Activated CD4-positive, alpha-beta T cell treated with anti-CD3 and anti-CD28 coated beads, Interleukin-2, amount 50 U/mL, for 24 hours (primary cell): ENCODE results near the gene EIF4EBP2.

ENCODE experiments used
- DNase-seq, 2 donors: peaks; one replicate each; pipeline ENCODE4 v3.0.0-alpha.2; 2020; ENCODE audit warnings: low read depth in 1 of 2, low spot score in 1 of 2

Gene EIF4EBP2, protein sequence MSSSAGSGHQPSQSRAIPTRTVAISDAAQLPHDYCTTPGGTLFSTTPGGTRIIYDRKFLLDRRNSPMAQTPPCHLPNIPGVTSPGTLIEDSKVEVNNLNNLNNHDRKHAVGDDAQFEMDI

DNA sequence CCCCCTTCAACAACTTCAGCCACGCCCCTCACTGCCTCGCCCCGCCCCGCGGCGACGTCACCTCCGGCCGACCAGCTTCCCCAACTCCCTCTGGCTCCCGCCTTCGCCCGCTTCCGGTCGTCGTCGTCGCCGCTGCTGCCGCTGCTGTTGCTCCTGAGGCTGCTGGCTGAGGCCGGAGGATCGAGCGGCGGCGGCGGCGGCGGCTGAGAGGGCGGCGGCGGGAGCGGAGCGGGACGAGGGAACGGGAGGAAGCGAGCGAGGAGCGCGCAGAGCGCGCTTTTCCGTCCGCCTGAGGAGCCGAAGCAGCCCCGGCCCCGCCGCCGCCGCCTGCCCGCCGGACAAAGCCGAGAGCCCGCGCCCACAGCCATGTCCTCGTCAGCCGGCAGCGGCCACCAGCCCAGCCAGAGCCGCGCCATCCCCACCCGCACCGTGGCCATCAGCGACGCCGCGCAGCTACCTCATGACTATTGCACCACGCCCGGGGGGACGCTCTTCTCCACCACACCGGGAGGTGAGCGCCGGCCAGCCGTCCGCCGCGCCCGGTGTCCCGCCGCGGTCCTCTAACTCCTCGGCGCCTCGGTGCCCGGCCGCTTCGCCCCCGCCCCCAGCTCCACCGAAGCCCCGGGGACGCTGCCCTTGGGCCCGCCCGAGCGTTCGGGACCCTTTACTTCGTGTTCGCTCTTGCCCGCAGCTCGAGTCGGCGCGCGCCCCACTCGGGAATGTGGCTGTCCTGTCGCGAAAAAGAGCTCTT lies at the start of gene EIF4EBP2:
Gene EIF4EBP2 (plus strand): TSS at position 110 of the 751 bp plus-strand sequence. CDS start 257 bp downstream, at position 367.
- DNase-seq = peak; percentile 96 to 100

DNA sequence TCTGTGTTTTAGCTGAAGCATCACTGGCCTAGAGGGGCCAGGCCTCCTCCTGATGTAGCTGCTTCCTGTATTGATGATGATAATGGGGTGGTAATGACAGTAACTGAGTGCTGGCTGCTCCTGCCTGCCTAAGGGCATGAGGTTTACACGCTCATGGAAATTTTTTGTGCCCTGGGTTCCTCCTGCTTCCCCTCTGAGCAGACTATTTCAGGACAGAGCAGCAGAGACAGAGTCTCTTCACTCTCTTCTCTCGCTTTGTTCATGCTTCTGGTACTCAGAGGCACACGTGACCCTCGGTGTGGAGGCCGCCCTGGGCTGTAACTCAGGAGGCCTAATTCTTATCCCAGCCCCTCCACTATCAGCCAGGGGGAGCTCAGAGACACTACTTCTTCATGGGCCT lies 49.4 kb upstream of the EIF4EBP2 start:
- DNase-seq = no peak

DNA sequence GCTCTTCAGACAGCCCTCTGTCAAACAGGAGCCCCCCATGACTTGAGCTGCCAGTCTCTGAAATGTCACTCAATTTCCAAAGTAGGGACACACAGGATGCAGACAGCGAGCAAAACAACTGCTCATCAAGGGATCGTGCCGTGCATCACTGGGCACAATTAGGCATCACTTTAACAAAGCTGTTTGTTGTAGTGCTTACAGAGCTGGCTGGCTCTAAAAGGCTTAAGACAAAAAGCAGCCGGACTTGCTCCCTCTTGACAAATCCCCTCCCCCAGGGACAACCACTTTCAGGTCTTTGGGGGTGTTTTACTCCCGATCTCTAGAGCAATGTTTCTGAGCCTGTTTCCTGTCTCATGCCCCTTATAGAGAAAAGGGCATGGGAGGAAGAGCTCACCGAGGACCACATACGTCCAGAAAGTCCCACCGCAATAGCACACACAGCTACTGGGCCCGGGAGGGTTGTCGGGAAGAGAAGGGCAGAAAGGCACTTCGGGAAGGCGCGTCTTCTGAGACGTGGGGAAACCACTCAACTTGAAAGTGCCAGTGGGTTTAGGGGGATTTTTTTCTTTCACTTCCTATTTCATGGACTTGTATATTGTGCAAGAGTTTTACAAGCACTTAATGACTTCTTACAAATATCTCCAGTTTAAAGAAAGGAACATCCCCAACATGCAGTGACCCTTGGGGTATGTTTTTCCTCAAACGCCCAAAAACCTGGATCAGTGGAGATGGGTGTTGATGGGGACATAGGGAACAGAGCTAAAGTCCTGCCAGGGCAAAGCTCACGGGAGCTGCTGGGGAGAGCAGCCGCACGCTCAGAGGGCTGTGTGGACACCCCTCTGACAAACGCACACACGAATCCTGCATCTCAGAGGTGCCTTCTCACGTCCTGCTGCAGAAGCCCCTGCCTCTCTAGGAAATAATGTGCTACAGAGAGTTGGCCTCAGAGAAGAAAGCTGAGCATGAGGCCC lies 48.6 kb upstream of the EIF4EBP2 start:
- DNase-seq = no peak

DNA sequence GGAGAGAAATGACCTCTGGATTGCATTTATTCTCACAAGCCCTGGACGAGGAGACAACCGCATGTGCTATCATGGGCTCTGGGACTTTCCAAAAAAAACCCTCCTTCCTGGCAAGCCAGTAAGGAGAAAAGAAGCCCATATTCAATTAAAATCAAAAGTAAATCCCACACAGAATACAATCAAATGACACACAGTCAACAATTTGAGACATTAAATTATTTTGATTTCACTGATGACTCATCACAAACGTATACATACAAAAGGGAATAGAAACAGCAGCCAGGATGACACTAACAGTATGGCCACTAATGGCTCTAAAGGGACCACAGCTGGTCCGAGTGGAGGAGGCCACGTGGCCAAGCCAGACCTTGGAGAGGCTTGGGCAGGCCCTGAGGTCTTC lies 46.4 kb upstream of the EIF4EBP2 start:
- DNase-seq = no peak

DNA sequence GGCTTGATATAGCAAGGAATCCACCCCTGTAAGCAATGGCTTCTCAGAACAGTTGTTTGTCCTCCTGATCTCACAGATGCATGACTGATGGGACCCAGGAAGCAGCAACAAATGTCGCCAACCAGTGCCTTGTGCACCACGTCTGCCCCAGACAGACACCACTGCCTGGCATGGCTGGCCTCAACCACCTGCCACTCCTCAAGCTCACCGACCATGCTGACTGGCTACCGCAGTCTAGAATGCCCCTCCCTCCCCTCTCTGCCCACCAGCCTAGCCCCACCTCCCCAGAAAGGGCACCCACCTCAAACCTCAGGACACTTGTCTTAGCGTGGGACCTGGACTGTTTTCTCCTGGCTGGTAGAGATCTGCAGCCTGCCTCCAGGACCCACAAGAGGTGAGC lies 45.5 kb upstream of the EIF4EBP2 start:
- no peak for DNase-seq

DNA sequence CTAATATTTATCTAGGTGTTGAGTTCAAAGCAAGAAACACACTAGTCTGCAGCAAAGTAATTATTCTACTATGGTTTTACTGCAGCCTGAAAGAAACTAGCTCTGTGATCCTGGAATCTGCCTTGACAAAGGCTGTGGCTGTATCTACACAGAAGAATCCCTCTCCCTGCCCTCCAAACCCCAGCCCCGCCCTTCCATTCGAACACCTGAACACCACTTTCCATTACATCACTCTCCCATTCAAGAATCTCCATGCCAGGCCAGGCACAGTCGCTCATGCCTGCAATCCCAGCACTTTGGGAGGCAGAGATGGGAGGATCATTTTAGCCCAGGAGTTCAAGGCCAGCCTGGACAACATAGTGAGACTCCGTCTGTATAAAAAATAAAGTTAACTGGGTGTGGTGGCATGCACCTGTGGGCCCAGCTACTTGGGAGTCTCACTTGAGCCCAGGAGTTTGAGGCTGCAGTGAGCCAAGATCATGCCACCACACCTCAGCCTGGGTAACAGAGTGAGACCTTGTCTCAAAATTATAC lies 44.9 kb upstream of the EIF4EBP2 start:
- no peak for DNase-seq

DNA sequence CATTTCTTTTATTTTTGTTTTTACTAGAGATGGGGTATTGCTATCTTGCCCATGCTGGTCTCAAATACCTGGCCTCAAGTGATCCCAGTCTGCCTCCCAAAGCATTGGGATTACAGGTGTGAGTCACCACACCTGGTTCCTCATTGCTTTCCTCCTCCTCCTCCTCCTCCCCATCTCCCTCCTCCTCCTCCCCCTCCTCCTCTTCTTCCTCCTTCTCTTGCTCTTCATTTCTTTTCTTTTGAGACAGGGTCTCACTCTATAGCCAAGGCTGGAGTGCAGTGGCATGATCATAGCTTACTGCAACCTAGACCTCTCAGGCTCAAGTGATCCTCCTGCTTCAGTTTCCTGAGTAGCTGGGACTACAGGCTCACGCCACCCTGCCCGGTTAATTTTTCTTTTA lies 43.7 kb upstream of the EIF4EBP2 start:
- DNase-seq = no peak

DNA sequence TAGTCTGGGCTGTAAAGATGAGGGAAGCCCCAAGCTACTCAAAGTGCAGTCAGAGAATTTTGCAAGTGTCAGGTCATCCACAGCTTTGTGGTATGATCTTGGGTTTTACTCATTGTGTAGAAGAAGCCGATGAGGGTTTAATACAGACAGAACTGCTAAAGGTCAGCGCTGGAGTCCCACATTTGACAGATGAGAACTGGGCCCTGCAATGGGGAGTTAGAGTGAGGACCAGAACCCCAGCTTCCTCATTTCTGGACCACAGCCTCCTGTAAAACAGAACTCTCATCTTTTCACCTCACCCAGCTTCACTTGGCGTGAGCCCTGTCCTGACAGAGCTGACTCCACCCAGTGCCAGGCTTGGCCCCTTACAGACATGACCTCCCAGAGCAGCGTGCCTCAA lies 41.6 kb upstream of the EIF4EBP2 start:
- DNase-seq = no peak

DNA sequence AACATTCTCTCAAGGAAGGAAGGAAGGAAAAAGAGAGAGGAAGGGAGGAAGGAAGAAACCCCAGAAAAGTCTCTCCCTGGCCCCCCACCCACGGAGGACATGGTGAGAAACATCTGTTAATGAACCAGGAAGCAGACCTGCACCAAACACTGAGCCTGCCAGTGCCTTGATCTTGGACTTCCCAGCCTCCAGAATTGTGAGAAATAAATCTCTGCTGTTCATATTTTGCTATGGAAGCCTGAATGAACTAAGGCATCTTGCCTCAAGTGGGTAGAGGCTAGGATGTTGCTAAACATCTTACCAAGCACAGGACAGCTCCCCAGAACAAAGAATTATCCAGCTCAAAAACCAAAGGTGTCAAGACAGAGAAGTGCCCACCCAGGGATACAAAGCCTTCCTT lies 40.7 kb upstream of the EIF4EBP2 start:
- no peak for DNase-seq

DNA sequence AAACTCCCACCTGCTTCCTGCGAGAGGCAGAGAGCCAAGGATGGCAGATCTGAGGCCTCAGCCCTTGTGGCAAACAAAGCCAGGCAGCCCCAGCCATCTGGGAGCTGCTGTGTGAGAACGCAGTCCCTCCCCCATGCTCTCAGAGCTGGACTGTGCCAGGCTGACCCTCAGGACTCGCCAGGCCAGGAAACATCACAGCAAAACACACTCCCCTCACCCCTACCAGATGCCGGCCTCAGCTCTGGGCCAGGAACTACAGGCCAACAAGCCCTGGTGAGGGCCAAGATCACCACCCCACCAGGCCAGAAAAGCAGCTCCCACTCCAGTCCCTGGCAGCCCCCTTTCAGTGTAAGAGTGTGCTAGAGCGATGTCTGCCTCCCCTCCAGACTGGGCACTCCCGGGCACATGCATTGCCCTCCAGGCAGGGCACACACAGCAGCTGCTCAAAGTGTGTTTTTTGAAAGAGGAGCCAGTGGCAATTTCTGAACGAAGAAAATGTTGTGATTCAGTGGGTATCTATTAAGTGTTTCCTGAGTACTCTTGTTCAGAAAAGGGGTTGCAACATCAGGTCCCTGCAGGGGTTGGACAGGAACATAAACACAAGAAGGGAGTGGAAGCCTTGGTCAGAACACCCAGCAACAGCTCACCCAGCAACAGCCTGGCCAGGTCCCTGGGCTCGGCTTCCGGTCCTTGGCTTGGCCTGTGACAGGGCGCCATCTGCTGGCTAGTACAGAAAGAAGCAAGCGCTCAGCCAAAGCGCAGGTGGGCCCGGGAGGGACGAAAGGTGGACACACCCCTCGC lies 39.8 kb upstream of the EIF4EBP2 start:
- peak; percentile 67 to 81 for DNase-seq

DNA sequence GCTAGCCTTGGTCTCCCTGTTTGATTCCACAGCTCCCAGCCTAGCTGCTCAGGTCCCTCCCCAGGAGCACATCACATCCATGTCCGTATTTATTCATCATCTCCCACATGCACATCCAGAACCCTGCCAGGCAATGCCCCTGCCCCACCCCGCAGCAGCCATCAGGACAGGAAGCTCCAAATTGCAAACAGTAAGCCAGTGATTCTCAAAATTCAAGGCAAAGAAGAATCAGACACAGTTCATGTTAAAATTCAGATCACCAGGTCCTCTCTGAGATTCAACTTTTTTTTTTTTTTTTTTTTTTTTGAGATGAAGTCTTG lies 39.2 kb upstream of the EIF4EBP2 start:
- no peak for DNase-seq

DNA sequence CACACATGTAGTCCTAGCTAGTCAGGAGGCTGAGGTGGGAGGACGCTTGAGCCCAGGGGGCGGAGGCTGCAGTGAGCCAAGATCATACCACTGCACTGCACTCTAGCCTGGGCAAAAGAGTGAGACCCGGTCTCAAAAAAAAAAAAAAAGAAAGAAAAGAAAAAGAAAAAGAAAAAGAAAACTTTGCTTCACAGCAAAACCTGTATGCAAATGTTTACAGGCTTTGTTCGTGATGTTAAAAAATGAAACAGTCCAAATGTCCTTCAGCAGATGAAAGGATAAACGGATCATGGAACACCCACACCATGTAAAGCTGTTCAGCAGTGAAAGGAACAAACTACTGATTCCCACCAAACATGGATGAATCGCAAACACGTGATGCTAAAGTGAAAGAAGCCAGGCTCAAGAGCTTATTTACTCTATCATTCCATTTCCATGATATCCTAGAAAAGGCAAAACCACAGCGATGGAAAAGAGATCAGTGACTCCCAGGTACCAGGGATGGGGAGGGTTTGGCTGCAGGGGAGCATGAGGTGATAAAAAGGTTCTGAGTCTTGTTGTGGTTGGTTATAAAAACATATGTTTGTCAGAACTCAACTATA lies 36.6 kb upstream of the EIF4EBP2 start:
- DNase-seq = no peak

DNA sequence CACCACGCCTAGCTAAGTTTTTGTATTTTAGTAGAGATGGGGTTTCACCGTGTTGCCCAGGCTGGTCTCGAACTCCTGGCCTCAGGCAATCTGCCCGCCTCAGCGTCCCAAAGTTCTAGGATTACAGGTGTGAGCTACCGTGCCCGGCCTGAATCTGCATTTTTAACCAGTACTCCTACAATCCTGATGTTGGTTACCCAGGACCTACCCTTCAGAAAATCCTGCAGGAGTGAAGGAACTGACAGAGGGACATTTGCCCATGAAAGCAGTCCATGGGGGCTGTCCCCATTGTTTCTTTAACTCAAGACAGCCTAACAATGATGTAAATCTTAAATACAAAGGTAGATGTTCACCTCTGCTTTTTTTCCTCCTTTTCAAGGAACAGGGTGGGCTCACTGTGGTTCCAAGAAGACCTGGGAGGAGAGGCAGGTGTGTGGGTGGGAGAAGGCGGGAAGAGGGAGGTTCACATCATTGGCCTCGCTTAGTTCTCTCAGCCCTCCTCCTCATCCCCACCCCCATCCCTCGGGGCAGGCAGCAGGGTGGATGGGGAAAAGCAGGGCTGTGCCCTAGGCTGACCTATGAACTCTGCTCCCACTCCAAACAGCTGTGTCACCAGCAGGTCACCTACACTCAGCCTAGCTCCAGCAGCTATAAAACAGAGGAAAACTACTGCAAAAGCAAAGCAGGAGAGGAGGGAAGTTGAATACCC lies 35.0 kb upstream of the EIF4EBP2 start:
- no peak for DNase-seq

DNA sequence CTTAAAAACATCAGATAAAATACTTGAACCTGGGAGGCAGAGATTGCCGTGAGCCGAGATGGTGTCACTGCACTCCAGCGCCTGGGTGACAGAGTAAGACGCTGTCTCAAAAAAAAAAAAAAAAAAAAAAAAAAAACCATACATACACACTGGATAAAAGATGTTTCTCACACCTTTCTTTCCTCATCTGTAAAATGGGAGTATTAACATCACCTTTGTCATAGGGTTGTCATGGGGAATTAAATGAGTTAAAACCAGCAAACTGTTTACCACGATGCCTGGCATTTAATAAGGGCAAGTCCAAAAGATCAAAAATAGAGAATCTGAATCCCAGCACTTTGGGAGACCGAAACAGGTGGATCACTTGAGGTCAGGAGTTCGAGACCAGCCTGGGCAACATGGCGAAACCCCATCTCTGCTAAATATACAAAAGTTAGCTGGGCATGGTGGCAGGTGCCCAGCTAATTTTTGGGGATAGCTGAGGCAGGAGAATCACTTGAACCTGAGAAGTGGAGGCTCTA lies 34.4 kb upstream of the EIF4EBP2 start:
- no peak for DNase-seq

DNA sequence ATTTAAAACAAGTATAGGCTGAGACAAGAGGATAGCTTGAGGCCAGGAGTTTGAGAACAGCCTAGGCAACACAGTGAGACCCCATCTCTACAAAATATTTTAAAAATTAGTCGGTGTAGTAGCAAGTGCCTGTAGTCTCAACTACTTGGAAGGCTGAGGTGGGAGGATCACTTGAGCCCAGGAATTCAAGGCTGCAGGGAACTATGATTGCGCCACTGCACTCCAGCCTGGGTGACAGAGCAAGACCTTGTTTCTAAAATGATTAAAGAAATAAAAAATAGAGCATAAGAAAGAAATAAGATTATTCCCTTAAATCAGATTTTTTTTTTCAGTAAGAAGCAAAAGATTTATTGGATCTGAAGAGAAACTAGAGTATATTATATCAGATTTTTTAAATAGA lies 33.2 kb upstream of the EIF4EBP2 start:
- DNase-seq = no peak

DNA sequence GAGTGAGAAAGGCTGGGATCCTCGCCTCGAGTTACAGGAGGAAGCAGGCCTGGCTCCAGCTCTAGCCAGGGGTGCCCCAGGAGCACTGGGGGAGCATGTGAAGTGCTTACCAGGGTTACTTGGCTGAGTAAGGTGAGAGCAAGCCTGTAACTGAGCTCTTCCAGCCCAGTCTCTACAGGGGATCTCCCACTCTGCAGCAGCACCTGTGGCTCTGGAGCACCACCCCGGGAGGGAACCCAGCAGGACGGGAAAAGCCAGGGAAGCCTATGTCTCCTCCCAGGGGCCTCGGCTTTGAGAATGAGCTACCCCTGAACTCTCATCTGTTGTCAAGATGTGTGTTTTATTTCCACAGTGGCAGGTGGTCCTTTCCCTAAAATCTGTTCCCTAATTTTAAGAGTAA lies 32.1 kb upstream of the EIF4EBP2 start:
- no peak for DNase-seq

DNA sequence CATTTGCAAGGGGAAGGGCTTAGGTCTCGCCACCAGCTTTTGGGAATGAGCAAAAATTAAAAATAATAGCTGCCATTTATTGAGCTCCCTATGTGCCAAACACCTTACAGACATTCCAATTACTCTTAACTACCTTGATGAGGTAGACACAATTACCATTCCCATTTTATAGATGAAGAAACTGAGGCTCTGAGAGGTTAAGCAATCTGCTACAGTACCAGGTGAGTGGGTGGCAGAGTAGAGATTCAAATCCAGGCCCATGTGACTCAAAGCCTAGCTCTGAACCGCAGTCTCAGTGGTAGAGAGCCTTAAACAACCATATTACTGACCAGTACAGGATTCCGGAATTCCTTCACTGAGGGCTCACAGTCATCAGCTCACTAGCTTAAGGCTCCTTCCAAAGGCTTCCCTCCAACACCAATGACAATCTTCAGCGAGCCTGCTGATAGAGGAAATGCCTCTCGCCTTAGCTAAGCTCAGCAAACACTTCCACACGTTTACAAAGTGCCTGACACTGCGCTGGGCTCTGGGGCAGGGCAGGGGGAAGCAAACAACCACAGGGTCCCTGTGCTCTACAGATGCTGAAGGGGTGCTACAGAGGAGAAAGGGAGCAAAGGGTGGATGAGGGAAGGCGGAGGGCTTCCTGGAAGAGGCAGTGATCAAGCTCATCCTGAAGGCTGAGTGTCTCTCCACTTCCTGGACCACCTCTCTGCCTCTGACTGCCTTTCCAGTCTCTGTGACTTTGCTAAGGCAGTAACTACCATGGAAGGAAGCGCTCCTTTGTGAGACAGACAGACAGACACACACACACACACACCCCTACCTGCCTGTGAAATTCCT lies 28.9 kb upstream of the EIF4EBP2 start:
- no peak for DNase-seq

DNA sequence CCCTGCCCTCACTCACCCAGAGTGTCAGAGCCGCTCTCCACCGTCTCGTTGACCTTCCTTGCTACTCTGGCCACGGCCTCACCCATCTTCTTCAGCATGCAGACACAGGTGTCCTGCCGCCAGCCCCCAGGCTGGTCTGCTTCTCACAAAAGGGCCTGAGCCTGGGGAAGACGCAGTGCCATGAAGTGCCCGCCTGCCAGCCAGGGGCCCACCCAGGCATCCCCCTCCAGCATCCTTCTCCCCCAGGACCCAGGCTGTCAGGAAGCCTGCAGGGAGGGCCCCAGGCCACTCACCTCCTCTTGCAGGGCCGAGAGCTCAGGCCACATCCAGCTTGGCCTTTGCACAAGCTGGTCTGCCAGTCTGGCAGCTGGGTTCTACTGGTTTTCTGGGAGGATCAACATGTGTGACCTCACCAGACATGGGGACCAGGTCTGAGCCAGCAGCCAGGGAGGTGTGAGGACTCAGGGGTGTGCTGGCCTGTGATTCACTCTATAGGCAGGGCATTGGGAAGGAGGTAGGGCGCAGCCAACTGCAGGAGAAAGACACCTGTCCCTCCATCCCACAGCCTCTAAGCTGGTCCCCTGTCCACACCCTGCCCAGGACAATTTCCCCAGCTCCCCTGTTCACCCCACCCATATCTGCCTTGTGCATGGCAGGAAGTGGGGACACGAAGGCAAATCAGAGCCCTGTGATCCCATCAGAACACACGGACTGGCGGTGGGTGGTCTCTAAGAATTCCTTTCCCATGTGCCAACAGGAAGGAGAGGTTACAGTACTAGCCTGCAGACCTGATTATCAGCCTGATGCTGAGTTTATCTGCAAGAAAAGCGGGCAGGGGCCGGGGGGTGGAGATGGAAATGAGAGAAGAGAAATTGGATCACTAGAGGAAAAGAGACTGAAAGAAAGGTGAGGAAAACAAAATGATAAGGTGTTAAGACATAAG lies 27.2 kb upstream of the EIF4EBP2 start:
- DNase-seq = no peak
